Dendritic cell treated with granulocyte-macrophage colony-stimulating factor and Interleukin-4, amounts not matched to agents 40 ng/mL and 50 ng/mL, for 4 days (primary cell): ENCODE measurements around the gene WBP11.
A peak's percentile ranks its signal among the peaks of the same experiment; 100 is the strongest.
"Not testable (repeated sequence)": the region's sequence is repeated elsewhere in the genome, so short reads cannot be mapped to it uniquely, and the experiment has no call there.

ENCODE experiments used
- H3K27ac Mint-ChIP-seq: one replicate; pipeline ENCODE4 v1.8.0; 2022; ENCODE audit warnings: mild to moderate bottlenecking, mixed read lengths
- H3K27me3 Mint-ChIP-seq: one replicate; pipeline ENCODE4 v1.8.0; 2022; ENCODE audit warnings: mild to moderate bottlenecking, mixed read lengths
- H3K36me3 Mint-ChIP-seq: one replicate; pipeline ENCODE4 v1.8.0; 2022; ENCODE audit warnings: low read depth, mixed read lengths
- H3K4me1 Mint-ChIP-seq: one replicate; pipeline ENCODE4 v1.8.0; 2022; ENCODE audit warnings: low read depth, mixed read lengths
- H3K4me3 Mint-ChIP-seq: one replicate; pipeline ENCODE4 v1.8.0; 2022; ENCODE audit warnings: mild to moderate bottlenecking, moderate library complexity, mixed read lengths
- H3K9me3 Mint-ChIP-seq: one replicate; pipeline ENCODE4 v1.8.0; 2022; ENCODE audit warnings: mixed read lengths
- intact Hi-C: fragments of 100-400 bp; cut with micrococcal nuclease; formaldehyde crosslinking; loops from one replicate; pipeline ENCODE4 v1.15.0; 2022

Gene WBP11

DNA sequence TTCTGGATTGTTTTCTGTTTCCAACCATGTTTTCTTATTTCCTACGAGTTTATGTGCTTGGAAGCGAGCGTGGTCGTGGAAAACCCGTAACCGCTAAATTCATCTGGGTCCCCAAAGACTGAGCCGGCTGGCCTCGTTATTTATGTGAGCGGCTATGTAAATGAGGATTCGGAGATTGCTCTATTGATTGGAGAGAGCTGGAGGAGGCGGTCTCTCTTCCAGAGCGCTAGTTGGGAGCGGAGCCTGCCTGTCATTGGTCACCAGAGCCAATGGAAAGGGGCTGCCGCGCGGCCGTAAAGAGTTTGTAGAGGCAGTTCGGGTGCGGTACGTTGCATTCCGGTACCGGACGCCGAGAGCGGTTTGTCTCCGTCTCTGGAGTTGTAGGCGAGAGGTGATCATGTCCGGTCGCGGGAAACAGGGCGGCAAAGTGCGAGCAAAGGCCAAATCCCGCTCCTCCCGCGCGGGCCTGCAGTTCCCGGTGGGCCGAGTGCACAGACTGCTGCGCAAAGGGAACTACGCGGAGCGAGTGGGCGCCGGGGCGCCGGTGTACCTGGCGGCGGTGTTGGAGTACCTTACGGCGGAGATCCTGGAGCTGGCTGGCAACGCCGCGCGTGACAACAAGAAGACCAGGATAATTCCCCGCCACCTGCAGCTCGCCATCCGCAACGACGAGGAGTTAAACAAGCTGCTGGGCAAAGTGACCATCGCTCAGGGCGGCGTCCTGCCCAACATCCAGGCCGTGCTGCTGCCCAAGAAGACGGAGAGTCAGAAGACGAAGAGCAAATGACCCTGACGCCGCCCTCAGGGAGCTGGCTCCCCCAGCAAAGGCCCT, 29.0 kb downstream of the WBP11 start:
- peaks cover 34% of the 10 kb centered on the region for H3K36me3 Mint-ChIP-seq
- intact Hi-C loops, result loop anchor here (1.0 to 10.0 kb wide), 3 partner anchors 29 to 751 kb away; partner anchors contain the start of genes C12orf60 and WBP11
- H3K9me3 Mint-ChIP-seq, result no peaks in the 10 kb centered on the region
- H3K4me1 Mint-ChIP-seq, result peaks cover 30% of the 10 kb centered on the region
- peak overlapping the region; percentile 87 for H3K4me3 Mint-ChIP-seq
- peak overlapping the region; percentile 99 for H3K27ac Mint-ChIP-seq
- no peaks in the 10 kb centered on the region for H3K27me3 Mint-ChIP-seq

DNA sequence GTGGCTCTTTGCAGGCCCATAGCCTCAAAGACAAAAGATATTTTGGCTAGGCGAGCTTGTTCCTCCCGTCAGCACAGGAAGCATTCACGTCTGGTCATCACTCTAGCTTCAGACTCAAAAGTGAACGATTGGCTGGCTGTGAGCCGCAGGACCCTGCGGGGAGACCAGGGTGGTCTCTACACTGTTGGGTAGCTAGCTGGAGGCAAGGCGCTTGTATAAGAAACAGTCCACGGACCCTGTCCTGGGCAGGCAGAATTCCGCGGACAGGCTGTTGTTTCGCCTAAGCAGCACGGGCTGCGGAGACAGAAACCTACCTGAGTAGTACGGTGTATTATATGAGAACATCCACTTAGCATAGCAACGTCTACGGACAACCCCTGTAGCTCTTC, 29.6 kb downstream of the WBP11 start:
- Mint-ChIP-seq H3K4me1 (peaks cover 36% of the 10 kb centered on the region), H3K9me3 (no peaks in the 10 kb centered on the region), H3K27me3 (no peaks in the 10 kb centered on the region), H3K27ac (peak overlapping the region; percentile 99), H3K36me3 (peaks cover 40% of the 10 kb centered on the region), H3K4me3 (peak overlapping the region; percentile 87)
- intact Hi-C loops, result loop anchor here (1.0 to 10.0 kb wide), 3 partner anchors 30 to 751 kb away; partner anchors contain the start of genes C12orf60 and WBP11

DNA sequence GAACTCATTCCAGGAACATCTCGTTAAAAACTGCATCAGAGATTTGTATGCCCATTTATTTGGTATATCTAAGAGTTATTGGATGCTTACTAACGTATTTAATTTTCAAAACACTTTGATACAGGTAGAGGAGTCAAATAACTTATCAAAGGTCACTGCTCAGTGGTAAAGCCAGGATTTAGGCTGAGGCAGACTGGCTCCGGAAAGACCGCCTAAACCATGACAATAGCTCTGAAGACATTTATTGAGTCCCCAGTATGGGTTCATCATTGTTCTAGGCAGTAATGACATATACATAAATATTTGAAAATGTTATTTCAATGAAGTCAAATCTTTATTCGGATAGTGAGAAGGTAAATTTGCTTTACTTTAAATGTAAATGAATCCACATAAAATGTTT, 30.3 kb downstream of the WBP11 start:
- Mint-ChIP-seq H3K4me3 (no peak overlapping the region), H3K27me3 (no peaks in the 10 kb centered on the region), H3K4me1 (peaks cover 37% of the 10 kb centered on the region), H3K36me3 (peaks cover 42% of the 10 kb centered on the region), H3K27ac (no peak overlapping the region), H3K9me3 (no peaks in the 10 kb centered on the region)
- intact Hi-C loops, result loop anchor here (5.0 to 10.0 kb wide), 2 partner anchors 184 to 752 kb away; no protein-coding TSS in a partner anchor

DNA sequence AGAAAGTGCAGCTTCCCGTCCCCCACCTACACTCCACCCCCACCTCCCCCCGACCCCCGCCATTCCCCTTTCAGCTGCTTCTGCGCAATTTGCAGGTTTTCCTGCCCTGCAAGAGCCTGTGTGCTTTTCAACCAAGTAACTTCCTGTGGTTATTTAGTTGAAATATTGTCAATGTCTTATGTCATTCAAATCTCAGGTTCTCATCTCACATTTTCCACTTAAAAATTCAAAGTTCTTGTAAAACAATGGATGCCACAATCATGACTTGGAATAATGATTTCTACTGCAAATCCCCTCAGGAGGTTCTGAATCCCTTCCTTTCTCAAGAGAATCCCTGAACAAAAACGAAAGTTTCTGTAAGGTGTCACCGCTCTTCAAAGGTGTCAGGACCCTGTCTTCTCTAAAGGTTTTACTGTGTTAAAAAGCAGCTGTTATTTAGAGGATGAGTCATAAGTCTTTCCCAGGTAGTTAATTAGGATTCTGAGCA, 31.6 kb downstream of the WBP11 start:
- H3K36me3 Mint-ChIP-seq, result peaks cover 54% of the 10 kb centered on the region
- no peaks in the 10 kb centered on the region for H3K27me3 Mint-ChIP-seq

DNA sequence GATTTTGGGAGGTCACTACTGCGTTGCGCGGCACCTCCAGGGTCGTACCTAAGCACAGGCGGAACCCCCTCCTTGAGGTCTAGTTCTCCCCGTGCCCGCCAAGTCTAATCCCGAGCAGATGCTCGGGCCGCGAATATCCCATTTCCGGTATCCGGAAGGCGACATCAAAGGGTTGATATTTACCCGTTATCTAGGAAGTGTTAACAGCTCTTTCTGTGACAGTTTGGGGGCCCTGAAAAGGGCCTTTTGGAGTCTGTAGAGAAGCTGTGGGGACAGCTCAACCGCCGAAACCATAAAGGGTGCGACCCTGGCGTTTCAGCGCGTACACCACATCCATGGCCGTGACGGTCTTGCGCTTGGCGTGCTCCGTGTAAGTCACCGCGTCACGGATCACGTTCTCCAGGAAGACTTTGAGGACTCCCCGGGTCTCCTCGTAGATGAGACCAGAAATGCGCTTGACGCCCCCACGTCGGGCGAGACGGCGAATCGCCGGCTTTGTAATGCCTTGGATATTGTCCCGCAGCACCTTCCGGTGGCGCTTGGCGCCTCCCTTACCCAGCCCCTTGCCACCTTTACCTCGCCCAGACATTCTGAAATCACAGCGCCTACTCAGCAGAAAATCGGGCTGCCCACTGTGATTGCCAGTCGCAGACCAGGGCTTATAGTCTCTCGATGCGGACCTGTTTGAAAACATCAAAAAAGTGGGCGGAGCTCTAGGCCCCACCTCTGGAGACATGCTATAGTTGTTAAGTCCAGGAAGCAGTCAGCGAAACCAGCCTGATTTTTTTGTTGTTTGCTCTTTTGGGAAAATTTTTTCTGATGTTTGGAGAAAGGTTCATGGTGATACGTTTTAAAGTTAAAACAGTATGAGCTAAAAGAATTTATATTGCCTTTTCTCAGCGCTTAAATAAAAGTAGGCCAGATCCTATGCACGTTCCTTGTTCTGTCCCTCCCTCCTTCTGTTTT, 32.5 kb downstream of the WBP11 start:
- intact Hi-C loops, result loop anchor here (1.0 to 10.0 kb wide), 4 partner anchors 33 to 754 kb away; partner anchors contain the start of genes C12orf60, PLBD1 and WBP11
- H3K9me3 Mint-ChIP-seq, result peaks cover 5% of the 10 kb centered on the region
- peak overlapping the region; percentile 91 for H3K4me3 Mint-ChIP-seq
- H3K4me1 Mint-ChIP-seq, result peaks cover 33% of the 10 kb centered on the region
- peak overlapping the region; percentile 99 for H3K27ac Mint-ChIP-seq
- peaks cover 54% of the 10 kb centered on the region for H3K36me3 Mint-ChIP-seq
- H3K27me3 Mint-ChIP-seq, result no peaks in the 10 kb centered on the region

More for the DNA sequence above, 31.6 kb downstream of the WBP11 start:
- Mint-ChIP-seq H3K27ac (peak overlapping the region; percentile 99), H3K4me1 (peaks cover 40% of the 10 kb centered on the region), H3K9me3 (no peaks in the 10 kb centered on the region), H3K4me3 (peak overlapping the region; percentile 6)
- intact Hi-C loops, result loop anchor here (2.0 to 10.0 kb wide), 3 partner anchors 186 to 753 kb away; partner anchors contain the start of gene PLBD1

DNA sequence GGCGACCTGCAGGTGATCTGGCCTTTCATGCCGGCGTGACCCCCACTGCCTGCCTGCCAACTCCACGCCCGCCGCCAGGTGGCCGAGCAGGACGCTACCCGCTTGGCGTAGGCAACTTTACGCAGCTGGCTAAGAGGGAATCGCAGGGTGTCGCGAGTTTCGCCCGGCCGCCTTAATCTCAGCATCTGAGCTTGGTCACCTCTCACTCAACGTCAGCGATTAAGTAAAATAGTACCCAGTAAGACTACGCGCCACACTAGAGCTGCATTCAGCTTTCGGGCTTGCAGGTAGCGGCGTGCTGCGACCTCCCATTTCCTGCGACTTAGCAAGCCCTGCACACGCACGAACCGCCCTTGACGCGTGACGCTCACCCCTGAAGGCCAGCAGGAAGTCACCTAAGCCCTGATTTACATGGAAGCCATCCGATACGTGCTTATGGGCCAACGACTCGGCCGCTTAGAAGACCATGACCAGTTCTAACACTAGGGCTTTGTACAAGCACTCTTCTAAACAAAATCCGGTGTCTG, 33.2 kb downstream of the WBP11 start:
- H3K4me1 Mint-ChIP-seq, result peaks cover 28% of the 10 kb centered on the region
- H3K36me3 Mint-ChIP-seq, result peaks cover 52% of the 10 kb centered on the region

DNA sequence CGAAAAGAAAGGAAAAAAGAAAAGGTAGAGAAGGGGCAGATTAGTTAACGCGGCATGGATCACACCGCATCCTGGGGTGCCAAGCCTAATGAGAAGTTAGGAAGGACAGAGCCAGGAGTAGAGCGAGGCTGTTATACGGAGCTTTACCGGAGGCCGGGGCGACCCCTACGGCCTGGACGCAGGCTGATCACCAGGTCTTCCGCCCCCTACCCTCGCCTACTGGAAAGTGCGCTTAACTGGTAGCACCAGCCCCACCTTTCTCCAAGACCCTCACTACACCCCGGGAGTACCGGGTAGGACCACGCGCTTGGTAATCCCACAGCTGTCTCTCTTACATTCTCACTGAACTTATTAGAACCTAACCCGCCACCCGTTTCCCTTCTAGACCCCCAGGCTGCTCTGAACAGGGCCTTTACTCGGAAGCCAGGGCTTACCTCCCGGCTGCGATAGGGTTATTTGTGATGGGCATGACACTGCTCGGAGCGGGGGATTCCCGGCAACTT, 33.8 kb downstream of the WBP11 start:
- peak overlapping the region; percentile 91 for H3K4me3 Mint-ChIP-seq
- peaks cover 23% of the 10 kb centered on the region for H3K4me1 Mint-ChIP-seq
- intact Hi-C loops, result no loop called here
- H3K36me3 Mint-ChIP-seq, result peaks cover 49% of the 10 kb centered on the region
- H3K27me3 Mint-ChIP-seq, result no peaks in the 10 kb centered on the region
- H3K27ac Mint-ChIP-seq, result peak overlapping the region; percentile 99
- H3K9me3 Mint-ChIP-seq, result peaks cover 8% of the 10 kb centered on the region

More for the DNA sequence above, 33.2 kb downstream of the WBP11 start:
- Mint-ChIP-seq H3K4me3 (peak overlapping the region; percentile 91), H3K9me3 (peaks cover 8% of the 10 kb centered on the region), H3K27ac (peak overlapping the region; percentile 99), H3K27me3 (no peaks in the 10 kb centered on the region)
- intact Hi-C loops, result loop anchor here (1.0 to 10.0 kb wide), 4 partner anchors 33 to 755 kb away; partner anchors contain the start of genes C12orf60, PLBD1 and WBP11

DNA sequence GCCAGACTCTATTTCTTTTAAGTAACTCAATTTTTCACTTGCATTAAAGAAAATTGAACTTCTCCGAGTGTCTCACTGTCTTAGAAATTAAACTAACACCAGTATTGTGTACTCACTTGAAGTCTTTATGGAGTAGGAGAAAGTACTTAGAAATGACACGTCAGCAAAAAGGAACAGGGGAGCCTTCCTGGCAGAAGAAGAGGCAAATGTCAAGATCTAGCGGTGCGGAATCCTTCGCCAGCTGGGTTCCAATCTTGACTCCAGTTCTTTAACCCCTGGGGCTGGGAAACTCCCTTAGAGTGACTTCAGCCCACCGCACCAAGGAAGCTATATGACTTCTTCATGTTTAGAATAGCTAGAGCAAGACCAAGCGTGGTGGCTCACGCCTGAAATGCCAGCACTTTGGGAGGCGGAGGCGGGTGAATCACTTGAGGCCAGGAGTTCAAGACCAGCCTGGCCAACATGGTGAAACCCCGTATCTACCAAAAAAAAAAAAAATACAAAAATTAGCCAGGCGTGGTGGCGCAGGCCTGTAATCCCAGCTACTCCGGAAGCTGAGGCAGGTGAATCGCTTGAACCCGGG, 34.4 kb downstream of the WBP11 start:
- Mint-ChIP-seq H3K4me1 (peaks cover 23% of the 10 kb centered on the region), H3K27ac (peak overlapping the region; percentile 99), H3K36me3 (peaks cover 49% of the 10 kb centered on the region), H3K4me3 (peak overlapping the region; percentile 91), H3K27me3 (no peaks in the 10 kb centered on the region), H3K9me3 (peaks cover 8% of the 10 kb centered on the region)
- intact Hi-C loops, result no loop called here

DNA sequence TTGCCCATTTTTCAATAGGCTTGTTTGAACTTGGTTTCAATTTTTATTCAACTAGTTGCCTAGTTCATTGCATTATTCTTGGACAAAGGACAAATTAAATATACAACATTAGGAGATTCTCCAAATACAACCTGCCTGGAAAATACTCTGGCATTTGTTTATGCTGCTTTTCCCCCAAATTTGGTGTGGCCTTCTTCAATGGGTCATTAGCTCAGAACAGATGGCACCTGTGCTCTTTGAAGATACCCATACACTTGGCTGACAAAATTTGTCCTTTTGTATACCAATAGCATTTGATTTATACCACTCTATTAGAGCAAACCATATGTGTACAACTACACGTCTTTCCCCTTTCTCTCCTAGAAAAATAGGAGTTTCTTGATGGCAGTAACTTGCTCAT, 35.7 kb downstream of the WBP11 start:
- Mint-ChIP-seq H3K4me1 (peaks cover 26% of the 10 kb centered on the region), H3K27me3 (no peaks in the 10 kb centered on the region), H3K9me3 (peaks cover 8% of the 10 kb centered on the region), H3K27ac (no peak overlapping the region), H3K36me3 (peaks cover 50% of the 10 kb centered on the region), H3K4me3 (no peak overlapping the region)
- intact Hi-C loops, result no loop called here

DNA sequence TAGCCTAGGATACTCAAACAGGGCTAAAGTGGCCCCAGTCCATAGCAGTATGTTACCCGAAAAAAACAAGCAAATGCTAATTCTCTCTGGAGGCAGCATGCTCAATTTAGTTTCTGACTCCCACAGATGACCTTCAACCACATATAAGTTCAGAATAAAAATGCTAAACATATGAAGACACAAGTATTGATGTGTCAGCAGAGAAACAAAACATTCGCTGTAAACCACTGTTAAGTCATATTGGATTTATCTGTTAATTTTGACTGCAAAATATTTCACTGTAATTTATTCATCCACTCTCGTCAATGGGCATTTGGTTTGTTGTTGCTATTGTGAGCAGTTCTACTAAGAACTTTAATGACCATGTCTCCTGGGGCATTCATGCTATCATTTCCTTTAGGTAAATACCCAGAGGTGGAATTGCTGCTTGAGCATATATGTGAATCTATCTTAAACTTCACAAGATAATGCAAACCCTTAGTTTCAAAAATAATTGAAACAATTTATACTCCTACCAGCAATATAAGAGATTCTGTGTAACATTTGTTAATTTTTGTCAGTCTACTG, 36.5 kb downstream of the WBP11 start:
- intact Hi-C loops, result no loop called here
- Mint-ChIP-seq H3K4me1 (peaks cover 26% of the 10 kb centered on the region), H3K27ac (no peak overlapping the region), H3K27me3 (no peaks in the 10 kb centered on the region), H3K4me3 (no peak overlapping the region), H3K36me3 (peaks cover 54% of the 10 kb centered on the region), H3K9me3 (peaks cover 8% of the 10 kb centered on the region)

DNA sequence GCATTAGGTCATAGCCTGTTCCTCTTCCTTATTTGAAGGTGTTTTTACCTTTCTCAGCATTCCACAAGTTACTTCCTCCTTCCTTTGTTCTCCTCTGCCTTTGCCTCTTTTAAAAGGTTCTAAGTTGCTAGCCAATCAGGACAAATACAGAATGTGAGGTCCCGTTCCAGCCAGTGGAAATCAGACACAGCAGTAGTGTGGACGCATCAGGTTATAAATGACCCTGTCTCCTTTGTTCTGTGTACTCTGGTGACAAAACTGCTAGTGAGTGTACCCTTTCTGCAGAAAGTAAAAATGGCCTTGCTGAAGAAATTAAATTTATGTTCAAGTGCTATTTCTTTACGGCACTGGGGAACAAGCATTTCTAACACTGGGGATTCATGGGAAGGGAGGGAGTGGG, 37.3 kb downstream of the WBP11 start:
- H3K27ac Mint-ChIP-seq, H3K27me3 Mint-ChIP-seq, H3K9me3 Mint-ChIP-seq, intact Hi-C loops, H3K4me3 Mint-ChIP-seq: not testable (repeated sequence)
- peaks cover 59% of the 10 kb centered on the region for H3K36me3 Mint-ChIP-seq
- peaks cover 26% of the 10 kb centered on the region for H3K4me1 Mint-ChIP-seq

DNA sequence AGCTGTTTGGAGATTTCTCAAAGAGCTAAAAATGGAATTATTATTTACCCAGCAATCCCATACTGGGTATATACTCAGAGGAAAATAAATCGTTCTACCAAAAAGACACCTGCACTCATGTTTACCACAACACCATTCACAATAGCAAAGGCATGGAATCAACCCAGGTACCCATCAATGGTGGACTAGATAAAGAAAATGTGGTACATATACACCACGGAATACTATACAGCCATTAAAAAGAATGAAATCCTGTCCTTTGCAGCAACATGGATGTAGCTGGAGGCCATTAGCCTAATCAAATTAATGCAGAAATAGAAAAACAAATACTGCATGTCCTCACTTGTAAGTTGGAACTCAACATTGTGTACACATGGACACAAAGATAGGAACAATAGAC, 37.9 kb downstream of the WBP11 start:
- H3K4me1 Mint-ChIP-seq, result peaks cover 26% of the 10 kb centered on the region
- H3K27me3 Mint-ChIP-seq, result no peaks in the 10 kb centered on the region
- H3K9me3 Mint-ChIP-seq, result peaks cover 15% of the 10 kb centered on the region
- peaks cover 59% of the 10 kb centered on the region for H3K36me3 Mint-ChIP-seq
- no peak overlapping the region for H3K4me3 Mint-ChIP-seq
- intact Hi-C loops, result no loop called here
- H3K27ac Mint-ChIP-seq, result no peak overlapping the region
